Amniotic stem cell (primary cell): ENCODE data around the gene OLFML2A.

ENCODE experiments used
- DNase-seq: peaks from one replicate; lab custom pipeline; 2025; lab: John Stamatoyannopoulos, UW

OLFML2A gene

GRCh38 chr9:124797343-124798103 is 20.6 kb downstream of the OLFML2A start:
- DNase-seq: no peak

GRCh38 chr9:124799274-124800006 is 22.5 kb downstream of the OLFML2A start:
- no peak for DNase-seq

GRCh38 chr9:124800306-124801259 is 23.6 kb downstream of the OLFML2A start:
- no peak for DNase-seq

- no peak for DNase-seq
These were observed 24.4 kb downstream of the OLFML2A start for GRCh38 chr9:124801356-124801755.

- DNase-seq: no peak
These were observed 25.5 kb downstream of the OLFML2A start for GRCh38 chr9:124802426-124802825.

- DNase-seq: no peak
These were observed 27.0 kb downstream of the OLFML2A start for GRCh38 chr9:124803911-124804310.

GRCh38 chr9:124805186-124805585 is 28.3 kb downstream of the OLFML2A start:
- no peak for DNase-seq

- no peak for DNase-seq
These were observed 31.5 kb downstream of the OLFML2A start for GRCh38 chr9:124808246-124808956.

GRCh38 chr9:124809211-124809610 is 32.3 kb downstream of the OLFML2A start:
- no peak for DNase-seq

GRCh38 chr9:124809741-124810500 is 33.0 kb downstream of the OLFML2A start:
- no peak for DNase-seq

- DNase-seq: peak; percentile 43
These were observed 33.9 kb downstream of the OLFML2A start for GRCh38 chr9:124810663-124811355.

- peak; percentile 72 for DNase-seq
These were observed 35.5 kb downstream of the OLFML2A start for GRCh38 chr9:124812441-124812876.

GRCh38 chr9:124813041-124813440 is 36.1 kb downstream of the OLFML2A start:
- DNase-seq: no peak

- no peak for DNase-seq
These were observed 36.7 kb downstream of the OLFML2A start for GRCh38 chr9:124813501-124814163.

- DNase-seq: no peak
These were observed 37.2 kb downstream of the OLFML2A start for GRCh38 chr9:124814164-124814535.

- DNase-seq: no peak
These were observed 38.7 kb downstream of the OLFML2A start for GRCh38 chr9:124815601-124816000.

GRCh38 chr9:124818431-124819281 is 41.7 kb downstream of the OLFML2A start:
- no peak for DNase-seq

- DNase-seq: no peak
These were observed 44.0 kb downstream of the OLFML2A start for GRCh38 chr9:124820698-124821623.
